ENCODE measurements around the gene FAM193B. TPM values are rescaled to one million over a fixed set of nuclear protein-coding genes. Genes with fewer than 3 reads are reported as not detected.

The FAM193B gene
- total and polyA plus RNA-seq, 4 donors, result 49.0 to 139 (median 81.4) TPM

DNA sequence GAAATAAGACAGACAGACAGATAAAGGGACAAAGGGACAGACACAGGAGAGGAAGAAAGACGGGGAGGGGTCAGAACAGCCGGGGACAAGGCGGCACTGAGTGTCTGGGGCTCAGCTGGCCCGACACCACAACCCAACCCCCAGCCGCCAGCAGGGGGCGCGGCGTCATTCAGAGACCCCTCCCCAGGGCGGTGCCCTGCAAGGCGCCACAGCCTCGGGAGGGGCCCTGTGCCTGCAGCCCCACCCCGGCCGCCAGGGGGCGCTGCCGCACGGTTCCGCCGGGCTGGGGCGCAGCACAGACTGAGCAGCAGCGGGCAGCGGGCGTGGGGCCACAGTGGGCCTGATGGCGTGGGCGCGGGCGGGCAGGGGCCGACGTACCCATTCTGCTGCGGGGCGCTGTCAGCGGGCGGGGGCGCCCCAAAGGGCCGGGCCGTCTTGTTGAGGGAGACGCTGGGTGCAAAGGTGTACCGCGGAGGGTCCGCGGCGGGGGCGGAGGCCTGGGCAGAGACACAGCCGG lies 62.9 kb downstream of the FAM193B start:
- no peak overlapping the region for H3K9ac ChIP-seq (ENCODE audit: insufficient read depth in 1 of 2, low read length in 2 of 2)
- ATAC-seq (ENCODE audit: insufficient read depth, low FRiP score), result no peak
- no peaks in the 10 kb centered on the region for H3K27me3 ChIP-seq (ENCODE audit: control insufficient read depth in 3 of 3, insufficient read depth in 3 of 3, low read length in 2 of 3)
- no peak overlapping the region for H3K27ac ChIP-seq (ENCODE audit: low read depth in 1 of 2, low read length in 1 of 2)
- 74 to 80% methylated on average over 42 to 43 of the region's 43 CpGs for WGBS, 2 donors
- peaks cover 5 to 45% (median 25%) of the 10 kb centered on the region in 4 donors for H3K36me3 ChIP-seq (ENCODE audit: control insufficient read depth in 4 of 4, insufficient read depth in 4 of 4, low read length in 4 of 4)
- H3K4me1 ChIP-seq (ENCODE audit: control insufficient read depth in 5 of 5, insufficient read depth in 5 of 5, low read length in 5 of 5), result peaks cover 6 to 35% (median 21%) of the 10 kb centered on the region in 5 donors
- TF ChIP-seq, protein P1, sequence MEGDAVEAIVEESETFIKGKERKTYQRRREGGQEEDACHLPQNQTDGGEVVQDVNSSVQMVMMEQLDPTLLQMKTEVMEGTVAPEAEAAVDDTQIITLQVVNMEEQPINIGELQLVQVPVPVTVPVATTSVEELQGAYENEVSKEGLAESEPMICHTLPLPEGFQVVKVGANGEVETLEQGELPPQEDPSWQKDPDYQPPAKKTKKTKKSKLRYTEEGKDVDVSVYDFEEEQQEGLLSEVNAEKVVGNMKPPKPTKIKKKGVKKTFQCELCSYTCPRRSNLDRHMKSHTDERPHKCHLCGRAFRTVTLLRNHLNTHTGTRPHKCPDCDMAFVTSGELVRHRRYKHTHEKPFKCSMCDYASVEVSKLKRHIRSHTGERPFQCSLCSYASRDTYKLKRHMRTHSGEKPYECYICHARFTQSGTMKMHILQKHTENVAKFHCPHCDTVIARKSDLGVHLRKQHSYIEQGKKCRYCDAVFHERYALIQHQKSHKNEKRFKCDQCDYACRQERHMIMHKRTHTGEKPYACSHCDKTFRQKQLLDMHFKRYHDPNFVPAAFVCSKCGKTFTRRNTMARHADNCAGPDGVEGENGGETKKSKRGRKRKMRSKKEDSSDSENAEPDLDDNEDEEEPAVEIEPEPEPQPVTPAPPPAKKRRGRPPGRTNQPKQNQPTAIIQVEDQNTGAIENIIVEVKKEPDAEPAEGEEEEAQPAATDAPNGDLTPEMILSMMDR (IDR thresholded peaks at IDR 0.05; ENCODE audit: control extremely low read depth, extremely low read depth), result no peak
- peaks cover 0 to 3% (median 0%) of the 10 kb centered on the region in 4 donors for H3K9me3 ChIP-seq (ENCODE audit: control insufficient read depth in 4 of 4, insufficient read depth in 3 of 4, low read length in 3 of 4)
- no peak overlapping the region for H3K4me3 ChIP-seq
- peak; percentile 44 to 71 (median 51) for DNase-seq

- peaks cover 6 to 30% (median 16%) of the 10 kb centered on the region in 5 donors for H3K4me1 ChIP-seq (ENCODE audit: control insufficient read depth in 5 of 5, insufficient read depth in 5 of 5, low read length in 5 of 5)
- peaks cover 0 to 3% (median 0%) of the 10 kb centered on the region in 4 donors for H3K9me3 ChIP-seq (ENCODE audit: control insufficient read depth in 4 of 4, insufficient read depth in 3 of 4, low read length in 3 of 4)
- WGBS, 2 donors, result 95 to 99% methylated on average over 16 of the region's 16 CpGs
- H3K36me3 ChIP-seq (ENCODE audit: control insufficient read depth in 4 of 4, insufficient read depth in 4 of 4, low read length in 4 of 4), result peaks cover 5 to 48% (median 26%) of the 10 kb centered on the region in 4 donors
- TF ChIP-seq, protein P1 (IDR thresholded peaks at IDR 0.05; ENCODE audit: control extremely low read depth, extremely low read depth), result no peak
- H3K4me3 ChIP-seq, result no peak overlapping the region
- peak overlapping the region in 1 of 2 donors; percentile 4 for H3K27ac ChIP-seq (ENCODE audit: low read depth in 1 of 2, low read length in 1 of 2)
- DNase-seq (no peak), ATAC-seq (ENCODE audit: insufficient read depth, low FRiP score) (no peak)
- H3K9ac ChIP-seq (ENCODE audit: insufficient read depth in 1 of 2, low read length in 2 of 2), result no peak overlapping the region
- H3K27me3 ChIP-seq (ENCODE audit: control insufficient read depth in 3 of 3, insufficient read depth in 3 of 3, low read length in 2 of 3), result no peaks in the 10 kb centered on the region
These were observed 63.4 kb downstream of the FAM193B start for GRCh38 chr5:177490992-177491391.

DNA sequence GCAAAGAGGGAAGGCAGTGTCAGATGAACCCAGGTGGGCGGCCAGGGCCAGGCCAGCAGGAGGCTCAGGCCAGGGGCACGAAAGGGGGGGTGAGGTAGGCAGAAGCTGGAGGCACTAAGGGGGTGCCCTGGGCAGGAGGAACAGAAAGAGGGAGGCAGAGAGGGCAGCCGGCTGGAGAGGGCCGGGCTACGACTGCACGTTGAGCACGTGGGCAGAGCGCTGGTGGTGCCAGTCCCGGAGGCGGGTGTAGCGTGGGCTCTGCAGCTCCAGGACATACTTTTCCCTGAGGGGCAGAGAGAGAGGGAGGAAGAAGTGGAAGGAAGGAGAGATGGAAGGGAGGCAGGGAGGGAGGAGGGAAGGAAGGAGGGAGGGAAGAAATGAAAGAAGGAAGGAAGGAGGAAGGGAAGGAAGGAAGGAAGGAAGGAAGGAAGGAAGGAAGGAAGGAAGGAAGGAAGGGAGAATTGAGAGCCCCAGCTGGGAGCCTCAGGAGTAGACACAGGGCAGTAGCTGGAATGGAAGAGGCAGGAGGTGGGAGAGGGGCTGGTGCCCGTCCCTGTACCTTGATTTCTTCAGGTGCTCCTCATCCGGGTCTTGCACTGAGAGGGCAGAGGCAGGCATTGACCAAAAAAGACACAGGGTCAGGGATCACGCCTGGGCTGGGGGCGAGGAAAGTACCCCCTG lies 63.9 kb downstream of the FAM193B start:
- Histone ChIP-seq H3K9me3 (ENCODE audit: control insufficient read depth in 4 of 4, insufficient read depth in 3 of 4, low read length in 3 of 4) (peaks cover 0 to 3% (median 0%) of the 10 kb centered on the region in 4 donors), H3K27me3 (ENCODE audit: control insufficient read depth in 3 of 3, insufficient read depth in 3 of 3, low read length in 2 of 3) (no peaks in the 10 kb centered on the region), H3K4me1 (ENCODE audit: control insufficient read depth in 5 of 5, insufficient read depth in 5 of 5, low read length in 5 of 5) (peaks cover 5 to 25% (median 11%) of the 10 kb centered on the region in 5 donors), H3K4me3 (no peak overlapping the region), H3K27ac (ENCODE audit: low read depth in 1 of 2, low read length in 1 of 2) (peak overlapping the region in 1 of 2 donors; percentile 4), H3K36me3 (ENCODE audit: control insufficient read depth in 4 of 4, insufficient read depth in 4 of 4, low read length in 4 of 4) (peaks cover 5 to 48% (median 27%) of the 10 kb centered on the region in 4 donors), H3K9ac (ENCODE audit: insufficient read depth in 1 of 2, low read length in 2 of 2) (no peak overlapping the region)
- TF ChIP-seq, protein P1 (IDR thresholded peaks at IDR 0.05; ENCODE audit: control extremely low read depth, extremely low read depth), result no peak
- 92 to 96% methylated on average over 13 to 15 of the region's 15 CpGs for WGBS, 2 donors
- DNase-seq (no peak), ATAC-seq (ENCODE audit: insufficient read depth, low FRiP score) (no peak)

All from lung (tissue), 12 donors.